Left colon (tissue), 2 donors: ENCODE results near the gene RANBP3. TPM values are rescaled to one million over a fixed set of nuclear protein-coding genes. Genes with fewer than 3 reads are reported as not detected.
"Not testable (repeated sequence)": the region's sequence is repeated elsewhere in the genome, so short reads cannot be mapped to it uniquely, and the experiment has no call there.

Source experiments
- ATAC-seq: fragments of 200-7000 bp; cut with Tn5 transposase; one replicate; pipeline ENCODE4 v1.9.1; 2020; ENCODE audit warnings: mild to moderate bottlenecking, moderate library complexity
- DNase-seq, 2 donors: peaks; one replicate each; pipeline ENCODE4 v3.0.0-alpha.2; 2020
- intact Hi-C, 2 donors: fragments of 100-400 bp; cut with DNase I in 1 of 2; cut with micrococcal nuclease in 1 of 2; formaldehyde crosslinking; loops; one replicate each; pipeline versions ENCODE4 v1.11.2 to v1.14.0; 2022; cut with DNase I, micrococcal nuclease
- long read RNA-seq: library from polyadenylated mRNA; unstranded; transcript quantifications from one replicate; pipeline ENCODE4 v2.0.0, GENCODE V29; 2021
- total RNA-seq, 2 donors: library from RNA; stranded (reverse); fragmentation: NEBNext Ultra II Directional; extraction: Animal tissue kit (Norgen Biotek cat#: 25700); gene quantifications; one replicate each; pipeline ENCODE4 v1.2.1, GENCODE V29; 2021
- donor health status: DM: no; HTN: no; CAD: no.
- donor health status: DM: yes; HTN: yes; CAD: no.

RANBP3 gene, protein sequence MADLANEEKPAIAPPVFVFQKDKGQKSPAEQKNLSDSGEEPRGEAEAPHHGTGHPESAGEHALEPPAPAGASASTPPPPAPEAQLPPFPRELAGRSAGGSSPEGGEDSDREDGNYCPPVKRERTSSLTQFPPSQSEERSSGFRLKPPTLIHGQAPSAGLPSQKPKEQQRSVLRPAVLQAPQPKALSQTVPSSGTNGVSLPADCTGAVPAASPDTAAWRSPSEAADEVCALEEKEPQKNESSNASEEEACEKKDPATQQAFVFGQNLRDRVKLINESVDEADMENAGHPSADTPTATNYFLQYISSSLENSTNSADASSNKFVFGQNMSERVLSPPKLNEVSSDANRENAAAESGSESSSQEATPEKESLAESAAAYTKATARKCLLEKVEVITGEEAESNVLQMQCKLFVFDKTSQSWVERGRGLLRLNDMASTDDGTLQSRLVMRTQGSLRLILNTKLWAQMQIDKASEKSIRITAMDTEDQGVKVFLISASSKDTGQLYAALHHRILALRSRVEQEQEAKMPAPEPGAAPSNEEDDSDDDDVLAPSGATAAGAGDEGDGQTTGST
- total RNA-seq, result 10 to 100 TPM; 44.2 to 50.3 TPM
- long read RNA-seq, partial matches to known transcripts, result 1 of 17 reads
- long read RNA-seq, other reads (novel, unspliced or antisense), result 14 of 17 reads

DNA sequence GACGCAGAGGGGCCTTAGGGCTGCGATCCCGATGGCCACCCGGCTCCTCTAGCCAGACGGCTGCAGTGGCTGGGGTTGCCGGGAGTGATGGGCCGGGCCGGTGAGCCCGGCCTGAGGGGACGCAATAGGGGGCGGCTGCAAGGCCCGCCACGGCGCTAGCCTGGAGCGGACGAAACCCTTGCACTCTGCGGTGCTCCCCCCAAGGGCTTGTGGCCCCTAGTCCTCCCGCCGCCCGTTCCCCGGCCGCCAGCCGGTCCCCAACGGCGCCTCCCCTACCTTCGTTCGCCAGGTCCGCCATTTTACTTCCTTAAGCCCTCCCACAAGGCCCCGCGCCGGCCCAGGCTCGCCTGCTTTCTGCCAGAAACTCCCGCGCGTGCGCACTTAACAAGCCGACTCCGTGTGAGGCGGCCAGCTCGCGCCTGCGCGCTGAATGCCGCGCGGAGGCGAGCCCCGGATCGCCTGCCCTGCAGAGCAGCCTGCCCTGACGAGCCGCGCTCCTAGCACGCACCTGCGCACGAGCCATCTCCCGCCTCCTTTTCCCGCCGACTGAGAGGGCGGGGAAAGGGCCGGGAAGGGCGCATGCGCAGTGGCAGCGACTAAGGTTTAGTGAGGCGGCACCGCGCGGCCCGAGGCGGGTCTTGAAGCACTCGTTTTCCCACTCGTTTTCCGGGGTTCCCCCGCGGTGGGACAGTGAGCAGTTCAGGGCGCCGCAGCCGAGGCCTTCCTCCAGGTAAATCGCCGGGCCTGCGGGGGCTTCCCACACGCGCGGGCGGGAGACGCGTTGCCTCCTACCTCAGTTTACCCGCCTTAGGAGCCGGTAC lies at the start of gene RANBP3:
Gene RANBP3 (minus strand): TSS at position 356 of the 821 bp plus-strand sequence. CDS start 58 bp downstream, at position 298.
- DNase-seq (peak; percentile 99), ATAC-seq (peak; percentile 91)
- intact Hi-C loops, result no loop called here

DNA sequence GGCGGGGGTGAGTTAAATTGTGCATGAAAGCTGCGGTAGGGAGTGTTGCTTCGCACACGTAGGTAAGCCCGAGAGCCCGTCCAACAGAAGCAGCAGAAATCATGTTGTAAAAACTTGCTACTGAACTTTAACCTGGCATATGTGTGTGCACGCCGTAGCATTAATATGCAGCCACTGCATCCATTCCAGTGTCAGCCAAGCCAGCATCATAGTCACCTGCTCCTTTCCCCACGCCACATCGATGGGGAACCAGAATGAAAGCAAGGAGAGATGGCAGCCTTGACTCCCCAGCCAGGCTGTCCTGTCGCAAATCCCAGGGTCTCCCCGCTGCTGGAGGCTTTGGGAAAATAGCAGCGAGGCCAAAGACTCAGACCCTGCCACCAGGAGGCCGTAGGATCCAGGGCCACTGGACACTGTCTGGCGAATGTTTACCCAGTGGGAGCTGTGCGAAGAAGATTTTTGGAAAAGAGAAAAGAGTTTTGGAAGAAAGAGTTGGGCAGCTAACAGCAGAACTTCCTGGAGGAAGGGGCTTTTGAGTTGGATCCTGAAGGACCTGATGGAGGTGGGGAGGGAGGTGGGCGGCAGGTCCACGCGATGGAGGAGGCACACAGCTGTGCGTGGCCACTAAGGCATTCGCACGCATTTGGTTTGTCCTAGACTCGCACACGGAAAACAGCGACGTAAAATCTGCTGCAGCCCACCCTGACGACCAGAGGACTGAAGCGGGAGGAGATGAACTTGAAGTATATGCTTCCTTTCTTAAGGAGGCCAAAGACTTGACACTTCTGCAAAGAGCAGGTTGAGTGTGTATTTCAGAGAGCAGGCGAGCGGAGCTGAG lies 48.7 kb upstream of the RANBP3 start:
- ATAC-seq (no peak), DNase-seq (no peak)
- intact Hi-C loops, result no loop called here

DNA sequence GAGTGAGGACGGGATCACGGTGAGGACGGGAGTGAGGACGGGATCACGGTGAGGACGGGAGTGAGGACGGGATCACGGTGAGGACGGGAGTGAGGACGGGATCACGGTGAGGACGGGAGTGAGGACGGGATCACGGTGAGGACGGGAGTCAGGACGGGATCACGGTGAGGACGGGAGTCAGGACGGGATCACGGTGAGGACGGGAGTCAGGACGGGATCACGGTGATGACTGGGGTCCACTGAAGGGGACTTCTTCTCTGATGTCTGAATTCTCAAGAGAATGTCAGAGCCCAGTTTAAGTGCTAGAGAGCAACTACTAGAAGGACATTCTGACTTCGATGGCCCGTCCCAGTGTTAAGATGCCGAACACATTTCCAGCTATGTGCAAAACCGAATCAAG lies 46.8 kb upstream of the RANBP3 start:
- ATAC-seq, intact Hi-C loops, DNase-seq: not testable (repeated sequence)

DNA sequence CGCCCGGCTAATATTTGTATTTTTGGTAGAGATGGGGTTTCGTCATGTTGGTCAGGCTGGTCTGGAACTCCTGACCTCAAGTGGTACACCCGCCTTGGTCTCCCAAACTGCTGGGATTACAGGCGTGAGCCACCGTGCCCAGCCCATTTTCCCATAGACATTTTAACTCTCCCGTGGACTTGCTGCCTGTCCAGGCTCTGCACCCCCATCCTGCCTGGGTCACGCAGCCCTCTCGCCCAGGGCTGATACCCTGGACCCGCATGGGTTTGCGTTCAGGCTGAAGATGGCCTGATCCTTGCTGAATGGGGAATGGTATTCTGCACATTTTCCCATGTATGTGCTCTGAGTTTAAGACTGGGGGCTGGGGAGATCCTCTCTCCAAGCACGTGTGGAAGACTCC lies 46.0 kb upstream of the RANBP3 start:
- no peak for ATAC-seq
- no peak for DNase-seq
- intact Hi-C loops, result no loop called here

DNA sequence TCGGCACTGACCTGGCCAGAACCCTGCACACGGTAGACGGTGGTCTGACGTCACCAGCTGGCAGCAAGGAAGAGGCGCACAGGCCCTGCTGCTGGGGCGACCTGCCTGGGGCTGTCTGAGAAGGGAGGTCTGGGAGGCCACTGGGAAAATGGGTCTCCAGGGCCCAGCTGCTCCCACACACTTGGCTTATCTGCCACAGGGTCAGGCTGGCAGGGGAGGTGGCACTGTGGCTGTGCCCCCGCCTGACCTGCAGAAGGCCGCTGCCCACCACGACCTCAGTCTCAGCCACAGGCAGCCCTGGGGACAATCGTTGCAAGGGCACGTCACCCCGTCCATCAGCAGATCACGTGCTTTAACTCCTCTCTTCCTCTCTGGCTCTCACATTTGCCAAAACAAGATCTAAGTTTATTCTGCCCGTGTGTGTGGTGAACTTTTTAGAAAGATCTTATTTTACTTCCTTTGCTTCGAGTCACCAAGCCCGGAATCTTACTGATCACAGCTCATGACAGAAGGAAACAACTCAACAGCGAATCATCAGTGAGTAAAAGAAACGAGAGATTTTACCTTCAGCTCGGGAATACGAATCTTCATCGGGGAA lies 45.2 kb upstream of the RANBP3 start:
- intact Hi-C loops, result no loop called here
- DNase-seq (no peak), ATAC-seq (no peak)

DNA sequence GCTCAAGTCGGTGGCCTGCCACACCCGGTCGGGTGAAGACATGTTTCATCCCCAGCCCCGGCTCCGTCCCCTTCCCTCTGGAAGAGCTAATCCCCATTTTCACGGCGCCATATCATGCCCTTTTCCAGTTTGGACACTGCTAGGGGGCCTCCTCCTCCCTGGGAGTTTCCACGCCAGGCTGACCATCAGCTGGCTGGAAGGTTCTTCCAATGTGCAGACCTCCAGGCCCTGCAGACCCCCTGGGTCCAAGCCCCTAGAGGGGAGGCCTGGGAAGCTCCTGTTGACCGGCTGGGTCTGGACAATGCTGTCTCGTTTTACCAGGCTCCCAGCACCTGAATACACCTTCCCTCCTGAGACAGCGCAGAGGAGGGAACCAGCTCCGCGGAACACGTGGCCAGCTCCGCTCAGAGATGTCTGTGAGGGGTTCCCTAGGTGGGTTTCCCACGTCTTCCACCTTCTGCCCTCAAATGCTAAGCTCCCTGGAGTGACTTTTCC lies 44.7 kb upstream of the RANBP3 start:
- DNase-seq (no peak), ATAC-seq (peak; percentile 9)
- intact Hi-C loops, result no loop called here

DNA sequence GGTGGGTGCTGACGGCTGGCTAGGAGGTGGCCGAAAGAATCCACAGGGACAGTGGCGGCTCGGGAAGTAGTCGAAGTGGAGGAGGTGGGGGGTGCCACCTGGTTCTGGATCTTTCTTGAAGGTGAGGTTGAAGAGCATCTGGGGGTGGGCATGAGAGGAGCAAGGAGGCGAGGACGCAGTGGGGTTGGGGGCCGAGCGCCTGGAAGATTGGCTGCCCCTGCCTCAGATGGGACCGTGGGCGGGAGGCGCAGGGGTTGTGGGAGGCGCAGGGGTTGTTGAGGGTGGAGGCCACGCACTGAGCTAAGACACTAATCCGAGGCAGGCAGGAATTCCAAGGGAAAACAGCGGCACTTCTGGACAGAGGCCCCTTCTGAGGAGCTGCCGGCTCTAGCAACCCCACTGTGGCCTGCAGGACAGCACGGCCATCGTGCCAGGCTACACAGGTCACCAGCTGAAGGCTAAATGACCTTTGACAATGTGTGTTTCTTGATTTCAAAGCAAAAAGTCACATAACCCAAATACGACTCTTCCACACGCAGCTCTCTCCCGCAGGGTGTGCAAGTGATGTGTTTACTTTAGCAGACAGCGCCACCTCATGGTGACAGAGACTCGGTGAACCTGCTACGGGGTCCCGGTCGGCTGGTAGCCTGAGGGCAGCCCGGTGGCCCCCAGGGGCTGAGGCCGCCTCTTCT lies 44.1 kb upstream of the RANBP3 start:
- intact Hi-C loops, result no loop called here
- ATAC-seq, result peak; percentile 89
- peak; percentile 63 to 87 for DNase-seq

DNA sequence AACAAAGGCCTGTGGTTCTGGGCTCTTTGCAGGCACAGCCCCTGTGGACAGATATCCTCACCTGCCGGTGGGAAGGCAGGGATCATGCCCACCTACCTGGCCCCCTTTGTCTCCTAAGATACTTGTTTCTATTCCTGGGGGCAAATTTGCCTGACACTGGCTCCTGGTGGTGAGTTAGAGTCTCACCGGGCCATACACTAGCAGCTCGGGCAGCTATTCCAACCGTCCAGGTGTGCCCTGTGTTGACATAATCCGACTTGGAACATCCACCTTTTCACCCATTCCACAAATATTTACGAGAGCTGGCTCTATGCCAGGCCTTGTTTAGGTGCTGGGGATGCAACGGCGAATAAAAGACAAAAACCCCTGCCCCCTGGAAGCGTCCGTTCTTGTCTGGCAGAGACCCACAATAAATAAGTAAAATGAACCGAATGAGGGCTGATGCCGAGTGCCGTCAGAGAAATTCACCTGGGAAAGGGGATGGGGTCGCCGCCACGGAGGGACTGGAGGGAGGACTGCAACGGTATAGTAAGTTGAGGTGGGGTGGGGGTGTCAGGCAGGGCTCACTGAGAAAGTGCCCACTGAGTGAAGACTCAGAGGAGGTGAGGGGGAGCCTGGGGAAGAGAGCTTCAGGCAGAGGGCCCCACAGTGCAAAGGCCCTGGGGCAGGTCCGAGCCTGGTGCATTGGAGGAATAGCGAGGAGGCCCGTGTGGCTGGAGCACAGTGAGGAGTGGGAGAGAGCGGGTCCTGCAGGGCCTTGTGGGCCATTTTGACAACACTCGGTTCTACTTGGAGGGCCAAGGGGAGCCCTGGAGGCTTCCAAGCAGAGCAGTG lies 43.2 kb upstream of the RANBP3 start:
- ATAC-seq, result peak; percentile 63
- intact Hi-C loops, result no loop called here
- no peak for DNase-seq

DNA sequence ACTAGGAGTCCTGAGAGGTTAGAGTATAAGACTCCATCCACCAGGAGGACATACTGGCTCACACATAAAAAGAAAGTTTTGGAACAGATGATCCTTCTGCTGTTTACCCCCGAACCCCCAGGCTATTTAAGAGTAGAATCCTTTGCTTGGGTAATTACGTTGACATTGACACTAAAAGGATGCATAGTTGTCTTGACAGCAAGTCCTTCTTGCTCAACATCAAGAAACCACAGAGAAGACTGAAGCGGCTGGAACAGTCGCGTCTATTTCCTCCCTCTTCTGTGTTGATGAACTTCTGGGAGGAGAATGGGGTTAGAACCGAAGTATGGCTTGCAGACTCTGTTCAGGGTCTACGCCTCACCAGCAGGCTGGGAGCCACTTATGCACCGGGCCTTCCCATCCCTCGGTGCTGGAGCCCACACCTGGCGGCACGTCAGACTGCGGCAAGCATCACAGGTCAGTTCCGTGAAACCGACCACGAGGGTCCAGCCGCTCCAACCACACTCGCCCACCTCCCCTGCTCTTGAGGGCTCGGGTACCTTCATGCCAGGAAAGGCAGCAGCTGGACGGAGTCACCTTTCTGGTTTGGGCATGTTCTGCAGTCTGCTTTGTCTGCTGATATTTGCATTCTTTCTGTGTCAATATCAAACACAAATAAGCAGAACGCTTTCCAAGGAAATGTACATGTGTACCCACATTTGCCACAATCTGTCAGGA lies 42.4 kb upstream of the RANBP3 start:
- intact Hi-C loops, result no loop called here
- peak; percentile 46 for ATAC-seq

DNA sequence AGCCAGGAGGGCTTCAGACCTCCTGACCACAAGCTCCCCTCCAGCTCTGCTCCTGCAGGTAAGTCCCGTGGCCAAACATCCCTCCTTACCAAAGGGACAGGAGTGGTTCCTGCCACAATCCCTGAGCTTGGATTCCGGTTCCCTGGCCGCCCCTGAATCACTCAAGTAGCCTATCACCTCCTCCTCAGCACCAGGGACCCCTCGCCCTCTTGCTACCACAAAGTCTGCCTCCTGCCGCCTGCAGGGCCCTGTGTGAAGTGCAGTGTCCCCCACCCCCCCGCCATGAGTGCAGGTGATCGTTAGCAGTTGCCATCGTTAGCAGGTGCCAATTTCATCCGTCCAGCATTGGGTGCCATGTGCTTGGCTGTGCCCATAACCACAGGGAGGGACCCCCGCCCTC lies 40.8 kb upstream of the RANBP3 start:
- intact Hi-C loops, result no loop called here
- DNase-seq, result no peak
- ATAC-seq, result no peak

More for the DNA sequence above, 42.4 kb upstream of the RANBP3 start:
- DNase-seq, result no peak

DNA sequence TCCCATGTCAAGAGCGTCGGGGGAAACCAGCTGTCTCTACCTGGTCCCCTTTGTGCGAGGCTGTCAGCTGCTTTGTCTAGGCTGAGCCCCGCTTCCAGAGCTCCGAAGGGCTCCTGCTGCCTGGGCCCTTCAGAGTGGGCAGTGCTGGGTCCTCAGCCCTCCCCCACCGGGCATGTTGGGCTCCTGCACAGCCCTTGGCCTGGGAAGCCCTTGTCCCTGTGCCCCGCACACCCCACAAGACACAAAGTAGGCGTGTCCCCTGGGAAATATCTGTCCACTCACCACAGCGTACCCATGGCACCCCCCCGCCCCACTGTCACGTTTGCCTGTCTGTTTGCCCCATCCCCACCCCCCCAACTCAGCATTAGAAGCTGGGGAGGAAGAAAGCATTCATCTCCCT lies 39.6 kb upstream of the RANBP3 start:
- intact Hi-C loops, result no loop called here
- no peak for ATAC-seq
- DNase-seq, result no peak

DNA sequence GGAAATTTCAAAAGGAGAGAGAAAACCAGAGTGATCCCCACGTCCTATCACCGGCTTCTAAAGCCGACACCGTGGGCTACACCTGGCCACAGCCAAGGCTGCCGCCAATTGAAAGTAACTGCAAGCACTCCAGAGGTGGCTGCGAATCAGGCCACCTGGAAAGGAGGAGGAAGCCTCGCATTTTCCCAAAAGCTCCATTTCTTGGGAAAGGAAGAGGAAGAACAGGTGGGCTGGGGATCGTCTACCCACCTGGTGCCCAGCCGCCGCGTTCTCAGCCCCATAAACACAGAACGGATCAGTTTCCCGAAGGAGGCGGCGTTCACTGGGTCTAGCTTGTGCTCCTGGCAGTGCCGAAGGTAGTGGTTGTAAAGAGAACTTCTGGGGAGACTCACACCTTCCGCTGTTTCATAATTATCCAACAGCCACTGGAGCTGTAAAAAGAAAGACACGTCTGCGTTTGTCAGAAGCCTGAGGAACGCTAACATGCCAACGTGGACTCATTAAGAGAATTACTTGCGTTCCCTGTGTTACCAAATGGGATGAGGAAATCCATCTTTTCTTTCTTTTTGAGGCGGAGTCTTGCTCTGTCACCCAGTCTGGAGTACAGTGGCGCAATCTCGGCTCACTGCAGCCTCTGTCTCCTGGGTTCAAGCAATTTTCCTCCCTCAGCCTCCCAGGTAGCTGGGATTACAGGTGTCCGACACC lies 38.1 kb upstream of the RANBP3 start:
- no peak for DNase-seq
- intact Hi-C loops, result no loop called here
- no peak for ATAC-seq

DNA sequence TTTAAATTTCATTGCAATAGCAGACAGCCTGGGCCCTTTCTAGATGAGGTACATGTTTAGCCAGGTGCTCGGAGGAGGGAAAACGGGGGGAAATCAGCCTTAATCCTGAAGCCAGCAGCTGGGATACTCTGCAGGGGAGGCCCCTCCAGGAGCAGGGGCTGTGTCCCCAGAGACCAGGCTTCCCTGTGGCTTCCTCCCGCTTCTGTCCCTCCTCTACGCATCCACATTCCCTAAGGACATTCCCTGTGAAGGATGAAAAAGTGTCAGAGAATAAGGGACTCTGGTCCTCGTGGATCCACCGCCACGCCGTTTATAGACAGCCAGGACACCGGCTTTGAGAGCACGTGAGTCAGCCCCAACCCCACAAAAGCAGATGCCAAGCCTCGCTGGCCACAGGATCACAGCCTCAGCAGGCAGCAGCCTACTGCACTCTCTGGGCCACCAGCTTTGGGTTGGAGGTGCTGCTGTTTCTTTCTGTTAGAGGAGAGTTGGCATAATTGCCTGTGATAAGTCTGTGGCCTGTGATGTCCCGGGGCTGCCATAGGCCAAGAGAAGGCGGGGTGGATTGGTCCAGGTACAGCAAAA lies 36.7 kb upstream of the RANBP3 start:
- intact Hi-C loops, result no loop called here
- ATAC-seq (no peak), DNase-seq (no peak)

DNA sequence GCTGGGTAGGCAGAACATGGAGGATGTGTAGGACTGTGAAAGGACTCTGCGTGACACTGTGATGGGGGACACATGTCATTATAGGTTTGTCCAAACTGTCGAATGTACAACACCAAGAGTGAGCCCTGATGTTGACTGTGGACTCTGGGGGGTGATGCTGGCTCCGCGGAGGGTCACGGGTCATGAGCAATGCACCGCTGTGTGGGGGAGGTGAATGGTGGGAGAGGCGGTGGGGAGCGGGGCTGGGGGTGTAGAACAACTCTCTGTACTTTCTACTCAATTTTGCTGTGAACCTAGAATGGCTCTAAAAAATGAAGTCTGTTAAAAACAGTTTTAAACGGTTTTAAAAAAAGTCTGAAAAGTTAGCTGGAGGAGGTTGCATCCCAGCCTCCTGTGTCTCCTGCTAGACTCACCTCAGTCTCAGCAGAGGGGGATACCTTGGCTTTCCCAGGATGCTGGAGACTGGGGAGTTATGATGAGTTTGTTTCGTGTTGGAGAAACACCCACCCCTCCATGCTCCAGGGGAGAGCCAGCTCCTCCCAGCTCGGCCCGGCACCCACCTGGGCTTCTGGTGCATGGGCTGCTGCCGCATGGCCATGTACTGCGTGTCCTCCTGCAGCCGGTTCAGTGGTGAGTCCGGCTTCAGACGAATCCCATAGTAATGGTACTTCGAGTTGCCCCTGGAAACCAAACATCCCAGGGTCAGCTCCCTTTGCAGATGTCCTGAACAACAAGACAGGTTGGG lies 34.7 kb upstream of the RANBP3 start:
- intact Hi-C loops, result no loop called here
- no peak for DNase-seq
- ATAC-seq, result no peak

DNA sequence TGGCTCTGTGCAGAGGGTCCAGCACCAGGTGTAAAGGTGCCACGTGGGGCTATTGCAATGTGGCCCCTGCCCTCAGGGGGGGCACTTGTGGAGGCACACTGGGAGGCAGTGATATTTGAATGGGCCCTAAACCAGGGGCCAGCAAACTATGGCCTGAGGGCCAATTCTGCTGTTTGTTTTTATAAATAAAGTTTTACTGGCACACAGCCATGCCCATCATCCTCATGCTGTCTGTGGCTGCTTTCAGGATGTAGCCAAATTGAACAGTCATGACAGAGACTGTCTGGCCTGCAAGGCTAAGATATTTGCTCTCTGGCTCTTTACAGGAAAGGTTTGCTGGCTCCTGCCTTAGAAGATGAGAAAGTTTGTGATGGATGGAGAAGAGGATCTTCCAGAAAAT lies 33.9 kb upstream of the RANBP3 start:
- DNase-seq, result no peak
- intact Hi-C loops, result no loop called here
- ATAC-seq, result no peak
